GM21529 (cell line): ENCODE data around the gene FBXL13.
"Not testable (repeated sequence)": the region's sequence is repeated elsewhere in the genome, so short reads cannot be mapped to it uniquely, and the experiment has no call there.

Source experiments
- ATAC-seq: cut with Tn5 transposase; IDR thresholded peaks from one replicate; pipeline ENCODE4 v1.9.1; 2021; ENCODE audit not compliant: unreplicated experiment

Gene FBXL13

GRCh38 chr7:102902052-102902451, 172.5 kb downstream of the FBXL13 start:
- not testable (repeated sequence) for ATAC-seq

DNA sequence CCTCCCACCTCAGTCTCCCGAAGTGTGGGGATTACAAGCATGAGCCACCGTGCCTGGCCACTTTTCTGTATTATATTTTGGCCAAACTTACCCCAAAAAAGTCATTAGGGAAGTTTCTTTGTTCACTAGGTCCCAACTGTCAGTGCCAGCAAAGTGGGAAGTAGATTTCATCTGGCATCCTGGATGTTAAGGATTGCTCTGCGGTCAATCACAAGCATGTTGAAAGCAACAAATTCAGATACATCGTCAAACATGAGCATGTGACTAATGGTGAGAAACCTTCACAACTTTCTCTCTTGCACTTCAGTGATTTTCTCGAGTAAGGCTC, 176.1 kb downstream of the FBXL13 start:
- ATAC-seq: no peak

GRCh38 chr7:102897856-102898531, 176.6 kb downstream of the FBXL13 start:
- ATAC-seq: no peak

GRCh38 chr7:102897211-102897631, 177.4 kb downstream of the FBXL13 start:
- no peak for ATAC-seq

DNA sequence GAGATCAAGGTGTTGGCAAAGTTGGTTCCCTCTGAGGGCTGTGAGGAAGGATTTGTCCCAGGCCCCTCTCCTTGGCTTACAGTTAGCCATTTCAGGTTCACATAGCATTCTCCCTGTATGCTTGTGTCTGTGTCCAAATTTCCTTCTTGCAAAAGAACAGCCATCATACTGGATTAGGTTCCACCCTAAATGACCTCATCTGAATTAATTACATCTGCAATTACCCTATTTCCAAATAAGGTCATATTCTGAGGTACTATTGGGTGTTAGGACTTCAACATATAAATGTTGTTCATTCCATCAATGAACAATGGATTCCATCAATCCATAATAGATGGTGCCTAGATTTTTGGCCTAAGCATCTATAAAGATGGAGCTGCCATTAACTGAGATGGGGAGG, 178.0 kb downstream of the FBXL13 start:
- ATAC-seq: no peak

GRCh38 chr7:102895602-102896001, 179.0 kb downstream of the FBXL13 start:
- ATAC-seq: no peak

DNA sequence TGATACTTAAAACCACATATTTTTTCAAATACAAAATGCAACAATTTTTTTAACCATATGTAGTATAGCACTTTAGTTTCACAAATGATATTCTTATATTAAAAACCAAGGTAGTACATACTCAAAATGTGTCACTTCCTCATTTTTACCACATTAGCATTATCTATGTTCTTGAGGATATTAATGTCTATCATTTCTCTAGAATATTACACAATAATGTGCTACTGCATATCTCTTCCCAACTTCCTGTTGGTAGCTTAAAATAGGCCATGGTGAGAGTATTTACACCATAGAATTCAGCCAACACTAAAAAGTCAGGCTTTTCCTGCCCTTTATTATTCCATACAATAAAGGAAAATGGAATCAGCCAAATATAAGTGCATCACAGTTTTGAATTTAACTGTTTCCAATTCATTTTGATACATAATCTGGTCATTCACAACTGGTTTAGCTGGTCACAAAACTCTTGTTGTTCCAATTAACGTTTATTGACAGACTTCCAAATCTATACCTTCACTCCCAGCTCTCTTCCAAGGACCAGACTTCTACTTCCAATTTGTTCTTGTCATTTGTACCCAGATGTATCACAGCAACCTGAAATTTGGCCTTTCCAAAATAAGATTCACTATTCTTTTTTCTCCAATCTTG, 181.8 kb downstream of the FBXL13 start:
- no peak for ATAC-seq

DNA sequence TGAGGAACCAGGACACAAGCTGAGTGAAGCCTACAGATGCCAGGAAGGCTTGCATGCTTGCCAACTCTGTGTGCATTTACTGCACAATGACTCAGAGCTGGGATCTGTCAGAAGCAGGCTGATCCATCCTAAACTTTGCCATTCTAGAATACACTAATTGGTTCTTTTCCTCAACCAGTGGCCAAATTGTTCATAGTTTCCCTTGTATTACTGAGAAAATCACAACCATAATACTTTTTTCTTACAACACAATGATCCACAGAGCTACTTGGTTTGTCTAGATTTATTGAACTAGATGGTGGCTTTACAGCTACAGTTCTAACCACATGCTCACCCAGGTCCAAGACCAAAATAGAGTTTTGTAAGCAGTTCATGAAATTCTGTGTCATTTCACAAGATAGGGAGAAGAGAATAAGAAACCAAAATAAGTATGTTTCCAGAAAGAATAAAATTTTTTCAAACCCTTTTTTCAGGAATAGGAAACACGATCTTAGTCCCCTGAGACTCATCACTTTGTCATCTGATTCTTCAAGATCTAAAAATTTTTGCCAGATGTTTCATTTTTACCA, 182.8 kb downstream of the FBXL13 start:
- no peak for ATAC-seq

DNA sequence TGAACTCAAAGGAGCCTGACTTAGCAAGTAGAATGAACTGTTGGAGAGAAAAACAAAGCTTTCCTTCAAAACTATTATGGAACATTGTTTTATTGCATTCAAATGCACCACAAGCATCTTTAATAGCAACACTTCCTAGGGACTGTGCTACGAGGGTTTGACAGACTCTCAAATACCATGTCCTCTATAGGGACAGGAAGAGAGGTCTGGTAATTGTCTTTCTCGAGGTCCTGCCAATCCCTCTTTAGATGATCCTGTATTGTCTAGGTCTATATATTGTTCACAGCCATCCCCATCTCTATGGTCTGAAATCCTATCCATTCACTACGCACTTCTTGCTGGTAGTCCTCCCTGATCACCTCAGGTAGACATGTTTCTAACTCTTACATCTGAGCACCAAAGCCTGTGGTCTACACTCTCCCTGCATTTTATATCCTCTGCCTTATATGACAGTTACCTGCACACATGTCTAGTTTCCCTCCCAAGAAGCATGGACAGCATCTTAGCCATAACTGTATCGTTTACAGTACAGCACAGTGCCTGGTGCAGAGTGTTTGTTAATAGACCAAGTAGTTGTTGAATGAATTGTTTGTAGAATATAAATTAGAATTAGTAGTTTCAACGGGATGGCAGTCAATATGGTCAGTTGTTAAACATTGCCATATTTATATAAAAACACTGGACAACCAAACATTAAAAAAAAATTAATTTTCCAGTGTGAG, 183.5 kb downstream of the FBXL13 start:
- no peak for ATAC-seq

DNA sequence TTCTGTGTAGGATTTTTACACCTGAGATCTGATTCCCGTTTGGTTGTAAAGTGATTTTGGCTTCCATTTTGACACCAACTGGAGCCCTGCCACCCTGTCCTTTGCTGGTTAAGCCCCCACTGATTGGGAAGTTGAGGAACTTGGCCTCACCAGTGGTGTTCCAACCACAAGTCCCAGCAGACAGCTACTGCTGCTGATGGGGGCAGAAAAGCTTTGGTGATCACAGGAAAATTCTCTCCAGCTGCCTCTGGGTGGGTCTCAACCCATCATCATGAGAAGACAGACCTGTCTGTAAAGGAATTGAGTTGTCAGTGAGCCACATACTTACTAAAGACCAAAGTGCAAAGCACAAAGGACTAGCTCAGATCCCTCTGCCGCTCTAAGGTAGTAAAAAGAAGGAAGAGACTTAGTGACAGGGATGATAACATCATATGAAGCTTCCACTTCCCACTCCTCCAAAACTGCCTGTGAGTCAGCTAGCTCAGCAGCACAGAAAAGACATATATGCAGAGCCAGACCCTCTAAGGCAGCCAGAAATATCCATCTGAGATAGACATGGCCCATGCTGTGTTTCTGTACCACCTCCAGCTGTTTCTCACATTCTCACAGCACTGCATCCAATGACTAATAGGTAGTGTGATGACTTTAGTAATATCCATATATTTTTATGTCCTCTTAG, 184.2 kb downstream of the FBXL13 start:
- no peak for ATAC-seq

GRCh38 chr7:102889851-102890250, 184.7 kb downstream of the FBXL13 start:
- no peak for ATAC-seq

GRCh38 chr7:102888561-102889233, 185.9 kb downstream of the FBXL13 start:
- ATAC-seq: no peak

GRCh38 chr7:102883098-102883860, 191.3 kb downstream of the FBXL13 start:
- no peak for ATAC-seq

DNA sequence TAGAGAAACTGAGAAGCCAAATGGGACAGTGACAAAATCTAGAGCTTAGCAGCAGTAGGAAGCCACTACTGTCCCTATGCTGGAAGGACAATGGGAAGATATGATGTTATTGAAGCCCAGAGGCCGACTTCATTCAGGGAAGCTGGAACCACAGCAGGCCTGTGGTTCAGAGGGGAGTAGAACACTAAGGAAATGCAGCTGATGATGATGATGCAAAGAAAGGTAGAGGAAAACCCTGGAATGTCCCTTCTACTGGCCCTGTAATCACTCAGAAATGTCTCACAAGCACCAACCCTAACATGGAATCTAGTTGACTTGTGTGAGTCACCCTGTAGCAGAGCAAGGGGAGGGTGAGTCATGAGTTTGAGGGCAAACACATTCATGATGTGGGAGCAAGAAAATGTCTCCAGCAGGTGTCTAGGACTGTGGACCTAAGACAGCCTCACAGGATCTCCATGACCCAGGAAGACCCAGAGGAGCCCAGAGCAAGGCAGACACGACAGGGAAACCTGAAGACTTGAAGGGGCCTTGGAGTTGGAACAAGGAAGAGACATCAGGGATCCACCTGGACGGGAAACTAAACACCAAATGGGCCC, 198.8 kb downstream of the FBXL13 start:
- no peak for ATAC-seq

DNA sequence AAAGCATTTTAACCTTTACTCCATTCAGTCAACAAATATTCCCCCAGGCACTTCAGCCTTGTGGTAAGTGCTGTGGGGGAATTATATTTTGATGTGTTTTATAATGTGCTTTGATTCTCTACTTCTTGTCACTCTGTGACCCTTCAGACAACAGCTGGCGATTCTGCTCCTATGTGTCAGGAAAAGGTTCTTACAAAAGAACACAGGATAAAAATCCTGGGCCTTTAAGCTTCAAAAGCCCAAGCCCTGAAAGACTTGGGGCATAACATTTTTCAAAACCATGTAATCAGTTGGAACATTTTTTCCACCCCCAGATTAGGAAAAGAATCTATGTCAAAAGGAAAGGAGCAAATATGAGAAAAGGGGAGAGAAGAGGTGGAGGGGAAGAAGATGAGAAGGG, 199.6 kb downstream of the FBXL13 start:
- no peak for ATAC-seq

DNA sequence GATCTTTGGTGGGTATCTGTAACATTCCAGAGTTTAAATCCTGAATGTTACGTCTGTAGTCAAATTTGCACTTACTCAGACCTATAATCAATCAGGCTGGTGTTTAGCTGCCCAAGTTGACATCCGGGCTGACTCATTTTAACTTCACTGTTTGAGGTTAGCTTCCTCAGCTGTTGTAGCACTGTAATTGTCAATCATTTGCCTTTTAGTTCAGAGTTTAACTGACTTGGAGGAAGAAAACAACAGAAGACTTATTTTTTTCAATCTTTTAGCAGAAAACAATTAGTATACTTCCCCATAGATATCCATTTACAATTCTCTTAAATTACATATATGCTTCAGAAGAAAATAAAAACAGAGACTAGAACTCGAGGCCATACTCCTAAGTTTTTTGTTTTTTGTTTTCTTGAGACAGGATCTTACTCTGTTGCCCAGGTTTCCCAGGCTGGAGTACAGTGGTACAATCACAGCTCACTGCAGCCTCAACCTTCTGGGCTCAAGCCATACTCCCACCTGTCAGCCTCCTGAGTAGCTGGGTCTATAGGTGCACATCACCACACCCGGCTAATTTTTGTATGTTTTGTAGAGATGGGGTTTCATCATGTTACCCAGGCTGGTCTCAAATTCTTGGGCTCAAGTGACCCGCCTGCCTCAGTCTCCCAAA, 200.3 kb downstream of the FBXL13 start:
- peak; percentile 99 for ATAC-seq

- peak; percentile 38 for ATAC-seq
Measured at GRCh38 chr7:102873470-102874165, 201.0 kb downstream of the FBXL13 start.

- no peak for ATAC-seq
Measured at GRCh38 chr7:102872460-102872859, 202.1 kb downstream of the FBXL13 start.

- ATAC-seq: no peak
Measured at GRCh38 chr7:102869195-102869594, 205.4 kb downstream of the FBXL13 start.
